HG02943 (cell line): ENCODE data around the gene HIVEP2.

ENCODE experiments used
- ATAC-seq: cut with Tn5 transposase; IDR thresholded peaks from one replicate; pipeline ENCODE4 v1.9.1; 2021; ENCODE audit warnings: mild to moderate bottlenecking, low read depth, moderate library complexity; ENCODE audit not compliant: unreplicated experiment

Gene HIVEP2

DNA sequence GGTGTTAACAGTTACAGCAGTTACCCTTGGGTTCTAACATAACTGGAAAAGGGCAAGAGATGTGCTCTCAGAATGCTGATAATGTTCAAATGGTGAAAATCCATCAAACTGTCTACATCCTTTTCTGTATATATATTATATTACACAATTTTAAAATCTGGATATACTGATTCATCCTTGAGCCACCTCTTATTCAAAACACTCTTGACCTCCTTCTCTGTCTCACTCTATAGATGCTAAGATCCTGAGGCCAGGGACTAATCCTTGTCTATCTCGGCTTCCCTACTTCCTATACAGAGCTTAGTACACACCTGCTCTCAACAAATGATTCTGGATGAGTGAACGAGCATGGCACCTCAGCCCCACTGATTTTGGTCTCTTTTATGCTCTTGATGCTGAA is 47.3 kb downstream of the HIVEP2 start:
- no peak for ATAC-seq

DNA sequence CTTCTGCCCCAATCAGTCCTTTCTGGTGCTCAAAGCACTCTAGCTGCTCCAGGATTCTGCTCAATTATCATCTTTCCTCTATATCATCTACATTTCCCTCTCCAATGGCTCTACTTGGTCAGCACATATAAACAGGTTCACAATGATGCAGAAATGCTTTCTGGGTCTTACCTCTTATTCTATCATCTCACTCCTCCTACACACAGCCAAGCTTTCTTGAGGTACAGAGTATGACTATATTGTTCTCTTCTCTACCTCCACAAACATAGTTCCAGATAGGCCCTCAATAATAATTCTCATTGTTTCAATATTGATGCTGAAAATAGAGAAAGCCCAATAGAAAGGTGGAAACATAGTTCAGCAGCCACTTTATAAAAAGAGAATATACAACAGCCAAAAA is 48.2 kb downstream of the HIVEP2 start:
- ATAC-seq: no peak

DNA sequence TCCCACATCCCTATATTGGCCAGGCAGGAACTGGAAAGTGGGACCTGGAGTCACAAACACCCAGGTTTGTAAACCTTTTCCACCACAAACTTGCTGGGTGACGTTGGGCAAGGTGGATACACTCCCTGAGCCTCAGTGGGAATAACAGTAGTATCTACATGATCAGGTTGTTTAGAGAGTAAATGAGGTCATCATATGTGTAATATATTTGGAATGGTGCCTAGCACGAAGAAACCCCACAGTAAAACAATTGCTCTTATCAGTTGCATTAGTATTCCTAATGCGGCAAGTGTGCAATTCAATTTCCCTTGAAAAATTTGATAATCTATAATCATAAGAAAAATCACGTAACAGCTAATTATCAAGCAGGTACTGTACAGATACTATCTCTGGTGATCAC is 51.9 kb downstream of the HIVEP2 start:
- no peak for ATAC-seq

DNA sequence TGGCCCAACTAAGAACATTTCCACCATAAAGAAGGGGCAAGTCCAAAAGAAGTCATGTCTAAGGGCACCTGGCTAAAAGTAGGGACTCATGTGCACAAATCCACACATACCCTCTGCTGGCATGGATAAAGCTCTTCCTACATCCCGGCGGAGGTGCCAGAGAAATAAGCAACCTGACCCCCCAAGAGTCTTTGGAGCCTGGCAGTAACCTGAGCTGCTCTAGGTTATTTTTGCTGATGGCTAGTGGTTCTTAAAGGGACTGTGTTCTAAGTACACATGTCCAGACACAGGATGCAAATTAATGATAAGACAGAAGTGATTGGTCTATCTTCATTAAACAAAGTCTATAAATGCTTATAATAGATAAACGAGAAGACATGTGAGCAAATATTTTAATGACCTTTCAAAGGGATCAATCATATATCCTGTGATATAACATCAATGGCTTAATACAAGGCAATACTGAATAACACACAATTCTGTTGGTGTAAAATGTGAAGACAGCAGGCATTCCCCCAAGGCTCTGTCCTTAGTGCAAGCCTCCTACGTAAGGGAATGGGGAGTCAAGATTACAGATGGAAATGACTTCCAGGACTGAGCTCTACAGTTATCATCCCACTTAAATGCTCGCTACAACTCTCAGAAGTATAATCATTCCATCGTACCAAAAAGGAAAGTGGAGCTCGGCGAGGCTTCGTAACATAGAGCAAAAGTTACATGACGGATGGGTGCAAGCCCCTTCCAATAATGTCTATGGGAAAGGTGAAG is 52.5 kb downstream of the HIVEP2 start:
- ATAC-seq: no peak

DNA sequence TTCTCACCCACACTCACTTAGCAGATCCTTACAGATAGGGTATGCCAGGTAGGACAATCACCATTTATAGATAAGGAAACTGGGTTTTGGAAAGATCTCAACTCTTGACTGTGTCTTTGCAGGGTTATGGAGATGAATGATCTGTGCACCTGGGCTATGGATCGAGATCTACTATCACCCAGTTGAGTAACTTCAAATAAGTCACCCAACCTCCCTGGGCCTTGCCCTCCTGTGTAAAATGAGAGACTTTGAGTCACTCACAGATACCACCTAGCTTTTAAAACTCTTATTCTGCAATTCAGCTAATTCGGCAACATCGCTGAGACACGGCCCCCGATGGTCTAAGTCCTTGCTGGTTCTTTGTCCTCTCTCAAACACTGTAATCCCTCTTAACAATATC is 53.5 kb downstream of the HIVEP2 start:
- no peak for ATAC-seq

DNA sequence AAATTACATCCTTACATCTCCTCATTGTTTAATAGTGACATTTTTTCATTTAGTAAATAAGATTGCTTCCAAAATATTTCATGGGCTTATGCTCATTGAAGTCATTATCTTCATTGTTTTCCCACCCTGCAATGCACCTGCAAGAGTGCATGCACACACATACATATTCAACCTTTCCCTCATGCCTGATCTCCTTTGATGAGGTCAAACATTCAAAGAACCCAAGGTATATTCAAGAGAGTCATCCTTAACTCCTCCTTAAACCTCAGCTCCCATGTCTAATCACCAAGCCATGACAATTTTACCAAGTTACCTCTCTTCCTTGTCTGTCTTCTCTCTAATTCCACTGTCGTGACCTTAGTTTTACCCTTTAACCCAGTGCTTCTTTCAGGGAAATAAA is 56.5 kb downstream of the HIVEP2 start:
- ATAC-seq: no peak

DNA sequence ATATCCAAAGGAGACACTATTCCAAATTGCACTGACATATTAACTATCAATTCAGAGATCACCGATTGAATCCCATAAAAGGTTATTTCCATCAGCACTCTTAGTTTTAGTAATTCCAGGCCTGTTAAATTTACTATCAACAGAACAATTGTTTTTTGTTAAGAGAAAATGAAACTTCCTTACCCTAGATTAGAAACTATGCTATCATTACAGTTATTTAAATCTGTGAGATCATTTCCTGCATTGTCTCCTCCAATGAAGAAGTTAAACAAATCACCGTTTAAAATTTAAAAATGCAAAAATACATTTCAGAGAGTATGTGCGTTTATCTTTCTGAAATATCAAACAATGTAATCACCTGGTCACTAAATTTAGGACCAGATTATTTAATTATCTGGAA is 57.5 kb downstream of the HIVEP2 start:
- no peak for ATAC-seq

DNA sequence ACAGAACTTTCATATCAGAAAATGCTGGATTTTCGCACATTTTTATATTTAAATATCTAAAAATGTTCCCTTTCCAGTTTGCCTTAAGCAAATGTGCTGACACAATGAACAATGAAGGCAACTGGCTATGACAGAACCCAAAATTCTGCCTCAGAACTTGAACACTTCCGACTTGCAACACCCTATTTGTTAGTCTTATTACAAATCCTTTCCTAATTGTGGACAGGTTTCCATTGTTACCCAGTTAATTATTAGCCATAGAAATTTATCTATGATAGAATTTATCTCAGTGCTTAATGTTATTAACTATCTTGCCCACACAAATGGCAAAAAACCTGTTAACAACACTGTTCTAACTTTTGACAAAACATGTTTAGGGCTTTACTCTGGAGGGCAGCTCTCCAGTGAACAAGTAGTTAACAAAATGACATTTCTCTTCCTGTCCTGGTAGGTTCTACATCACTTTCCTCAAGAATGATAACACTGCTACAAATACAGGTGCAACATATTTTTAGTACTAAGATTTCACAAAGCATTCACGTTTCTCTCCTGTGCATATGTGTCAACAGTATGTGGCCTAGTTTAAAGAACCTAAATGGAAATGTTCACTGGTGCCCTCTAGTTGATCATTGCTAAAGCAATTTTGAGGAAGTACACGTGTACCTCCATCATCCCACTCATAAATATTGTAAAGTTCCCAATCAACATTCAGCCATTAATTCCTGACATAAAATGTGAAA is 58.4 kb downstream of the HIVEP2 start:
- ATAC-seq: peak; percentile 77

DNA sequence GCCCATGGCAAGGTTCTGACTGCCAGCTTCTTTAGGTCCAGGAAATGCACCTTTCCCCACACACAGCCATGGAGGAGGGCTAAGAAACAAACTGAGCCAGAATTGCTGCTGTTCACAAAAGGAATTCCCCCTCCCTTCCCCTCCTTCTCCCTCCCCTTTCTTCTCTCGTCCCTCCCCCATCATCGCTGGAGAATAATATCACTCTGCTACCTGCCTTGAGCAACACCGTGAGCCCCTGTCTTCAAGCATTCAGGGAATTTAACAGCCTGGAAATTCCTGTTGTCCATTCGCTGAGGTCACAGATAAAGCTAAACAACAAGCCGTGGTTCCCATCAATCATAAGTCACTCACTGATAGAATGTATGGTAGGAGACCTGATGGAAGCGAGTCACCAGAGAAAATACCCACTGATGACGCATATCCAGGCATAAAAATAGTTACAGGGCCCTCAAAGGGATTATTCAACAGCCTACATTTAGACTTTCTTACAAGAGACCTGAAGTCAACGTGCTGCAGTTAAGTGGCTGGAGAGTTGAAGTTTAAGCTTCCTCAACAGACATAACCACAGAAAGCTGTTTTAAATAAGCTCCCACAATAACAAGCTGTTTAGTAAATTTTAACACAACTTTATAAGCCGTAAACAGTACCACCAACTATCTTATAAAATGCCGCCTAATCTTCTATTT is 59.7 kb downstream of the HIVEP2 start:
- ATAC-seq: peak; percentile 79

DNA sequence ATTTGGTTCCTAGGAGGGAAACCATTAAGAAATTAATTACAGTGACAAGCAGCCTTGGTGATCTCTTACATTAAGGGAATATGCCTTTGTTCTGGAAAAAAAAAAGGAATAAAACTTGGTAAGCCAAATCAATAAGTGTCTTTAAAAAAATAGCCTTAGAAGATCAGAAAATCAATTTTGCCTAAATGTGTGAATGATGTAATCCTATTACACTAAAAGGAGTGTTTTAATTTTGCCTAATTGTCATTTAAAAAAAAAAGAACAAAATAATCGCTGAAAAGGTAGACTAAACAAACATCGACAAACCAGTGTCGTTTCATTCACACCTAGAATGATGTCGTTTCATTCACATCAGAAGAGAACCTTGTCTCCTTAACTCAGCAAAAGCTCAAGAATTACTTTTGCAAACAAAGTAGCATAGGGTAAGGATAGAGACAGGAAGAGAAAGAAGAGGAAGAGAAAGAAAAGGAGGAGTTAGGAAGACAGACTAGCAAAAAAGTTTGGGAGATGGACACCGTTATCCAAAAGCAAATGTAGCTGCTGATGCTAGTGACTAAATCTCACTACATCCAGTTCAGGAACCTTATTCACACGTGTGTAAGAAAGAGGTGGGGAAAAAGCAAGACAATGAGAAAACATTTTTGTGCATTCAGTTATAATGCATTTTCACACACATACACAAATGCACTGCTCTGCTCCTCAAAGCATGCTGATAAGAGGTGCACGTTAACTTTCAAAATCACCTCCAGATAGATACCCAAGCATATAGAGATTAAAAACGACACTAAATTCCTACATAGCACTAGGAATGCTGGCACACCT is 60.6 kb downstream of the HIVEP2 start:
- no peak for ATAC-seq

DNA sequence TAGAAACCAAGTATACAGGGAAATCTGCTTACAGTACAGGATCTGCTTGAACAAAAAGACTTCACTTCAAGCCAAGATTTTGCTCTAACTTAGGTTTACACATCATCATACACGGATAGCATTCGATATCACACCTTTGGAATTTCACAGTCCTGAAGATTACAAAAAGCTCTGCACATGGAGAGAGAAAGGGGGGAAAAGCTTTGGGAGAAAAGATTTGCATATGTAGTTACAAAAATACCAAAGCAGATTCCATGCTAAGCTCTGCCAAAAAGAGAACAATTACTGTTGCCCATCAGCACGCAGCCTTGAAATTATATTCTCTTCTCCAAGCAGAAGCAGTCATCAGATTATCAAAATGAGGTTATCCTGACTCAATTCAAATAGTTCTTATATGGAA is 62.0 kb downstream of the HIVEP2 start:
- ATAC-seq: no peak

DNA sequence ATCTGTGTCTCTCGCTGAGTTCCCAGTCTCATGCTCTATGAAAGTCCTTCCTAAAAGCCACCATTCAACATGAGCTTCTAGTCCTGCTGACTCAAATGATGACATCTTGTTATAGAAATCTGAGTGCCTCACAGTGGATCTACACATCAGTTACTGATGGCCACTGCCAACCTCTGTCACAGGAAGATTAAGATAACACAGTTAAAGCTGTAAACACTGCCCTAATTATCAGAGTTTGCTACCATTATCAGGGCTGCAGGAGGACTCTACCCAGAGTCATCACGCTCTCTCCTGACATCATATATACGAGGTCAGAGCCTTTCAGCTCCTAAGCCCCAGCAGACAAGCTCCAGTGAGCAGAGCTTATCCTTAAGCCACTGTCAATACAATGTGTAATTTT is 63.2 kb downstream of the HIVEP2 start:
- no peak for ATAC-seq

DNA sequence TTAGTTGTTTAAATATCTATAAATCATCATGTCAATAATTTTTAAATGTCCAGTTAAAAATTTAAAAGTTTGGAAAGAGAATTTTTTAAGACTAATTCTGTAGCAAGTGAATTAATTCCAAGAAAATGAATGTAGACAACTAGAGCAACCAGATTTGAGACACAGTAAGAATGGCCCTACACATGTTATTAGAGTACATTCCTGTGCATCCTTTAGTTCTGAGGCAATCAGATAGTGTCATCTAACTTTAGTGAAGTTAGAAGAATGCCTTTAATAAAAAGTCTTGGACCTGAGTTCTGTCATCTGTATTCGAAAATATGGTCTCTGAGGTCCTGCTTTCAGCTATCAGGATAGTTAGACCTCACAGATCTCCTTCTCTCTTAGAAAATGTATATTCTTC is 63.7 kb downstream of the HIVEP2 start:
- no peak for ATAC-seq

DNA sequence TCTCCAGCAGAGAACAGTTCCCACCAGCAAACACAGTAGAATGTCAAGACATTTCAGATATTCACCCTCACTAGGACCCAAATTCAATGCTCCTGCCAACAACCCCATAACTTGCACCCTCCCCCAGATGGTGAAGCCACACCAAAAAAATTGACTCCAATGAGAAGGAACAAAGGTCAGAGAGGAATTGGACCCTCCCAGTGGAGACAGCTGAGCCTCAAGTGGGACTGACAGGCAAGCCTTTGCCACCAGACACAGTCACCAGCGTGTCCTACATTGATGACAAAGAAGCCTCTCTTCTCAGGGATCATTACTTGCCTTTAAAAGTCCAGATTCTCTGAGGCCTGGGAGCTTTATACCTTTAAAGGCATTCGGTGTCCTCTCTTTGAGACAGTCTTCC is 64.8 kb downstream of the HIVEP2 start:
- ATAC-seq: no peak

DNA sequence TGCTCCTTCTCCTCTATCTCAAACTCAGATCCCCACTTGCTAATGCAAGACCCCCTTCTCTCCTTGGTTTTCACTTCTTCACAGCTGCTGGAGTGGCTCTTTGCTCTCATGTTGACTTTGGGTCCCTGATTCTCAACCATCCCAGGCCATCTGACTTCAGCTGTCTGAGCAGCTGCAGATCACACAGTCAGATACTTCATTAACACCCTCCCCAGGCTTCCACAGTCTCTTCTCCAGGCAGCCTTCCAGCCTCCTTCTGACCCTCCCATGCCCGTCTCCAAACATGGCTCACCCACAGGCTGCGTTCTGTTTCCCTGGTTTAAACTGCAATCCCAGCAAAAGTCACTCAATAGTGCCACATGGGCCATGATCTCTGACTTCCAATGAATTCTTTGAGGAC is 65.4 kb downstream of the HIVEP2 start:
- ATAC-seq: no peak

DNA sequence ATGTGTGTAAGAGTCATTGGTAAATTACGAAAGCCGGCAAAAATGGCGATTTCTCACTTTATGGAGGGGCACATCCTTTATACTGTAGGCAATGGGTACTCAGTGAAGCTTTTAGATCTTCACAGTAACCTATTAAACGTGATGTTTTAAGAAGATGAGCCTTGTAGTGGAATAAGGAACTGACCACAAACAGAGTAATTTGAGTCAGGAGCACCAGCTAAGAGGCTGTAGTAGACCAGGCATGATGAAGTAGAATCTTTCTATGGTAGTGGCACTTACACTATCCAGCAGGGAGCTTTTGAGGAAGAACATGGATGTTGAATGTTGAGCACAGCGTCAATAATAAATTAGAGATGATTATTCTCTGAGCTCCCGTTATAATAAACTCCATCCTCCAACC is 65.9 kb downstream of the HIVEP2 start:
- no peak for ATAC-seq

DNA sequence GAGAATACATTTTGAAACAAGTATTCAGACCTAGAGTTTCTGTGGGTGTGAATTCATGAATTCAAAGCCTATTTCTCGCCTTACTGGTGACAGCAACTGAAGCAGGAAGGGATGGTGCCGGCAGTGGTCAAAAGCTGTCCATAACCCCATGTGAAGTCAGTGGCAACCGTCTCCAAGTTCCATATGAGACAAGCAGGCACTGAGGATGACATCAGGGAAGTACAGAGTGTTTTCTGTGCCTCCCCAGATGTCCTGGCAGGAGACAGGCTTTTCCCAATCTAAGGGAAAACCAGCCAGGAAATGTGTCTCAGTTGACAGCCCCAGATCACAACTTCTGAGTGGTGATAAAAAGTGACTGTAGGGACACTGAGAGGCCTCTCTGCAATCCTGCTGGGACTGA is 66.6 kb downstream of the HIVEP2 start:
- ATAC-seq: no peak

DNA sequence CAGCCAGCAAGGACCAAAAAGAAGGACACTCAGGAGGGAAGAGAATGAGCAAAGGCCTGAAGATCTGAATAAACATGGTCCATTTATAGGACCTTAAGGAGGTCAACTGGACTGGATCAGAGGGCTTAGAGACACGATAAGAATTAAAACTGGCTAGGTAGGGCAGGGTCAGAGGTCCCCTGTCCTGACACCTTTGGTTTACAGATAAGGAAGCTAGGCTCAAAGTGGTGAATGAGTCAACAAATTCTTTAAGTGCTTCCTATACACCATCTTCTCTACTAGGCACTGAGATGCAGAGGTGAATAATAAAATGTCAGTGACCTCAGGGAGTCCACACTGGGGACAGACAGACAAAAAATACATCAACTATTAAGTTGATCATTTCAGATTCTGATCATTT is 70.3 kb downstream of the HIVEP2 start:
- no peak for ATAC-seq

DNA sequence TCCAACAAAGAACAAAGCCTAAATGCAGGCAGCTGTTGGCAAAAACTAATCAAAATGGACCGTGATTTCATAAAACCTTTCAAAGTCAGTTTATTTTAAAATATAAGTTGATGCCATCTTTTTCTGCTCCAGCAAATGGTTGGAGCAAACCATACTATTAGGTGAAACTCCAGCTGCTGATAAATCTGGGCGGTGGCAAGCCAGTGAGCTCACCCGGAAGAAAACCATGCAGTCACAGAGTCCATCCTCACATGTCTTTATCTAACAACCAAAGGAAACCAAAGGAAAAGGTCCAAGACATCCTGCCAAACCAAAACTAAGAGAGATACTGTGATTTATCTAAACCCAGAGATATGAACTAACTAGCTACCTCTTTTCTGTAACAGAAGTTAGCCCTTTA is 72.6 kb downstream of the HIVEP2 start:
- ATAC-seq: no peak

DNA sequence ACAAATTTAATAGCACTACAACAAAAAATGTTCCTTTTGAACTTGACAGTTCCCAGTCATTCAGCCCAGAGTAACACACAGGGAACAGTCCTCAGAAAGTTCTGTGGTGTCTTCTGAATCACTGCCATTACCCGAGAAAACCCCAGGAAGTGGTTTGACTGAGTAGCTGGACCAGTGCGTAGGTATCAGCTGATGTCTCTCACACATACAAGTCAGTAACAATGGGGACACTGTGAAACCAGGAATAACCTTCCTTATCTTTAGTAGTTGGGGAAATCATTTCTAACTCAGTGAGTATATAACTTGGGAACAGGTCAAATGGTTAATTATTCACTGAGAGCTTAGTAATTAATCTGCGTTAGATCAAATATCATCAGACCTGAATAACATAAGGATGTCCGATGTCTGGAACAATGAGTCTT is 73.1 kb downstream of the HIVEP2 start:
- peak; percentile 73 for ATAC-seq
